Measurements from ENCODE around the gene CD48.

CD48 gene

GRCh38 chr1:160675641-160676410 is 35.8 kb downstream of the CD48 start:
- FAIRE-seq (peak; percentile 67), DNase-seq (ENCODE audit: insufficient read length, low spot score) (peak; percentile 24)
- TF ChIP-seq CTCF (IDR thresholded peaks at IDR 0.05; ENCODE audit: insufficient read depth, missing control alignments) = peak; percentile 97

GRCh38 chr1:160674415-160674814 is 37.2 kb downstream of the CD48 start:
- FAIRE-seq (no peak), DNase-seq (ENCODE audit: insufficient read length, low spot score) (no peak)
- no peak for TF ChIP-seq CTCF (IDR thresholded peaks at IDR 0.05; ENCODE audit: insufficient read depth, missing control alignments)

- FAIRE-seq (no peak), DNase-seq (ENCODE audit: insufficient read length, low spot score) (no peak)
Measured at GRCh38 chr1:160672789-160673695, 38.6 kb downstream of the CD48 start.

DNA sequence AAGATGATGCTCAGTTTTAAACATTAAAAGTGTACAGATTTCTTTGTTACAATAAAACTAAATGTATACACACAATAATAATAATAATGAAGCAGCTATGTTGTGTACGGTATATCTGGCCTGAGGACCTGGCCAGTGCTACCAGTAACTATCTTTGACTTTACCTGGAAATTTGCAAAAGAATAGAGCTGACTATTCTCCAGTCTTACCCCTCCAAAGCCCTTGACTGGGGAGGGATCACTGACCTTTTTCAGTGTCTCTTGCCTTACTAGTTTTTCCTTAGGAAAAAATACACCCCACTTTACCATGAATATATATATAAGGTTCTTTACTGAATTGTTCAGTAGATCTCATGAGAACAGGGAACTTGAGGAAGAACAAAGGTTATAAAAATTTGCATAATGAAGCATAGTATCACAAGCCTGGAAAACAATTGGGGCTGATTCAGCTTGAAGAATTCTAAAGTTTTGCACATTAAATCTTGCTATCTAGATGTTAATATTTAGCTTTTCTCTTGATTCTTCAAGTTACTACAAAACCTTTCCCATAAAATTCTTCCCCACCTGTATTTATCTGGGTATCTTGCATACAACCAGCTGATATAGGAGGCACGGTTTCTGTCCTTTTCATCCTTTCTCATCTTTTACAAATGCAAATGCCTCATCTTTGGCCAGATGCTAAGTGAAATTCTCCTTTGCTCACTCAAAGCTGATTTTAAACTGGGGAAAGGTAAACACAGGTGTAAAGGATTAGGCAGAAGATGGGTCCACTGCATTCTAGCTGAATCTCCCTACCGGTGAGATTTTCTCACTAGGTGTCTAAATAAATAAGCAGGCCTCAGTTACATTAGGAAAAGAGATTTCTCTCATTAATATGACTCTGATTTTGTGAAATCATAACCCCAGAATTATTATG is 39.8 kb downstream of the CD48 start:
- DNase-seq (ENCODE audit: insufficient read length, low spot score) (no peak), FAIRE-seq (no peak)
- TF ChIP-seq CTCF (IDR thresholded peaks at IDR 0.05; ENCODE audit: insufficient read depth, missing control alignments) = no peak

More at GRCh38 chr1:160672789-160673695, 38.6 kb downstream of the CD48 start:
- no peak for TF ChIP-seq CTCF (IDR thresholded peaks at IDR 0.05; ENCODE audit: insufficient read depth, missing control alignments)

GRCh38 chr1:160670701-160671100 is 40.9 kb downstream of the CD48 start:
- TF ChIP-seq CTCF (IDR thresholded peaks at IDR 0.05; ENCODE audit: insufficient read depth, missing control alignments) = no peak
- FAIRE-seq (no peak), DNase-seq (ENCODE audit: insufficient read length, low spot score) (no peak)

DNA sequence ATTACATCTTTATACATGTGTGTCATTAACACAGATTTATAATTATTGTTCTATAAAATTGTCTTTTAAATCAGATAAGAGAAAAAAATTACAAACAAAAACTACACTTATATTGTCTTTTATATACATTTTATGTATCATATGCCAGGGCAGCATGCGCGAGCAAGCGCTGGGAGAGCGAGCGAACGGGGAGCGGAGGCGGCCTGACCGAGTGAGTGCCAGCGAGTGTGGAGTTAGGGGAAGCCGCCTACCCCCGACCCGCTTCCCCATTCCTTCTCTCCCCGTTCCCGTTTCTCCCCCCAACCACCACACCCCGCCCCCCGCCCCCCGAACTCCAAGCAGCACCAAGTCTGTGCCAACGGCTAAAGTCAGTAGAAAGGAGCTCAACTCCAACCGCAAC is 41.8 kb downstream of the CD48 start:
- DNase-seq (ENCODE audit: insufficient read length, low spot score) (no peak), FAIRE-seq (no peak)
- no peak for TF ChIP-seq CTCF (IDR thresholded peaks at IDR 0.05; ENCODE audit: insufficient read depth, missing control alignments)
